HL-60/S4 (cell line): ENCODE results near the gene ME2.
"Not testable (repeated sequence)": the region's sequence is repeated elsewhere in the genome, so short reads cannot be mapped to it uniquely, and the experiment has no call there.

Experiments used
- in situ Hi-C: fragments of 300-500 bp; cut with MboI; formaldehyde crosslinking; loops from 2 replicates; pipeline ENCODE4 v1.14.3; 2022; ENCODE audit warnings: low sequenced_read_pairs

ME2 gene

DNA sequence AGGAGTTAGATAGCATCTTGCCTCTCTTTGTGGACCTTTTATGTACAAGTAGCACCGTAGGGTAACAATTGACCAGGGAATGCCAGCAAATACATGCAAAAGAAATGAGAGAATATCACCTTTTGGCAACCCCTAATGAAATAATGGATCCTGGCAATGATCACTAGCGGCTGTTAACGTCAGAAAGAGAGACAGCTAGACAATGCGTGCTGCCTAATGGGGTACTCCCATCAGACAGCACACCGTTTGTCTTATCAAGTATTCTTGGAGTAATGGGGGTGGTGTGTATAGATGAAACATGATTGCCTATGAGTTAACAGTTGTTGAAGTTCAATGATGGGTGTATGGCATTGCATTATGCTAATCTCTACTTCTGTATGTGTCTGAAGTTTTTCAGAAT lies 90.5 kb downstream of the ME2 start:
- in situ Hi-C loops = no loop called here

DNA sequence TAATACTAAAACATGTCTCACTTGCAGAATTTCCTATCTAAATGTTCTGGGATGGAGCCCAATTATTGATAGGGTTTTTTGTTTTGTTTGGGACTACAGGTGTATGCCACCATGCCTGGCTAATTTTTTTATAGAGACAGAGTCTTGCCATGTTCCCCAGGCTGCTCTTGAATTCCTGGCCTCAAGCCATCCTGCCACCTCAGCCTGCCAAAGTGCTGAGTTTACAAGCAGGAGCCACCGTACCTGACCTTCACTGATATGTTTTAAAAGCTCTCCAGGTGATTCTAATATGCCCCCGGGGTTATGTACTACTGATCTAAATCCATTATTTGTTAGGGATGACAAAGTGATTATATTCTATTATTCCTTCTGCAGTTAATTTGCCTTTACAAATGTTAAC lies 91.1 kb downstream of the ME2 start:
- in situ Hi-C loops = no loop called here

DNA sequence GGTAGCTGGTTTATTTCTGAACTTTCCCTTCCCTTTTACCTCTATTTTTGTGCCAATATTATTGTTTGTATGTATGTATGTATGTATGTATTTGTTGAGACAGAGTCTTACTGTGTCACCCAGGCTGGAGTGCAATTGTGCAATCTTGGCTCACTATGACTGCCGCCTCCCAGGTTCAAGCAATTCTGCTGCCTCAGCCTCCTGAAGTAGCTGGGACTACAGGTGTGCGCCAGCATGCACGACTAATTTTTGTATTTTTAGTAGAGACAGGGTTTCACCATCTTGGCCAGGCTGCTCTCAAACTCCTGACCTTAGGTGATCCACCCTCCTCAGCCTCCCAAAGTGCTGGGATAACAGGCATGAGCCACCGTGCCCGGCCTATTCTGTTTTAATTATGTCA lies 93.5 kb downstream of the ME2 start:
- in situ Hi-C loops = not testable (repeated sequence)

DNA sequence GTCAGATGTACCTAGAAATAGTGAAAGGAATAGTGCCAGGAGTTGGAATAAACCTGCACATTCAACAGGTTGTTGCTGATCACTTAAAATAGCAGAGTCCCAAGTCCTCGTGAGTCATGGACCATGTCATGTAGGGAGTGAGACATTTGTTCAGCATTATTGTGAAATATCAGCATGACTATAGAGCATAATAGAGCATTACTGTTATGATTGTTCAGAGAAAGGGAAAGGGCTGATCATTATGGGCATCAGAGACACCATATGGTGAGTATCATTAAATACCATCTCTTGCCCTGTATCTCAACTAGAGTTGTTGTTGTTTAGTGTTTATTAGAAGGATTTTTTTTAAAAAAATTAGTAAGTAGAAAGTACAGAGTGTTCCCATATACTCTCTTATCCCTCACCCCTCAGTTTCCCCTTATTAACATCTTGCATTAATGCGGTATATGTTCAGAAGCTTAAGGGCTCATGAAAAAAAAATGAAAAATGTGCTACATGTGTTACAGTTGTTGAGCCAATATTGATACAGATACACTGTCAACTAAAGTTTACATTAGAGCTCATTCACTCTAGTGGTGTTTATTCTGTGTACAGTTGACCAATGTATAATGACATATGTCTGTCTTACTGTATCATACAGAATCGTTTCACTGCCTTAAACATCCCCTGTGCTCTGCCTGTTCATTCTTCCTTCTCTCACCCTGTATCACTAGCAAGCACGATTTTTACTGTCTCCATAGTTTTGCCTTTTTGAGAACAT lies 94.6 kb downstream of the ME2 start:
- in situ Hi-C loops = no loop called here

DNA sequence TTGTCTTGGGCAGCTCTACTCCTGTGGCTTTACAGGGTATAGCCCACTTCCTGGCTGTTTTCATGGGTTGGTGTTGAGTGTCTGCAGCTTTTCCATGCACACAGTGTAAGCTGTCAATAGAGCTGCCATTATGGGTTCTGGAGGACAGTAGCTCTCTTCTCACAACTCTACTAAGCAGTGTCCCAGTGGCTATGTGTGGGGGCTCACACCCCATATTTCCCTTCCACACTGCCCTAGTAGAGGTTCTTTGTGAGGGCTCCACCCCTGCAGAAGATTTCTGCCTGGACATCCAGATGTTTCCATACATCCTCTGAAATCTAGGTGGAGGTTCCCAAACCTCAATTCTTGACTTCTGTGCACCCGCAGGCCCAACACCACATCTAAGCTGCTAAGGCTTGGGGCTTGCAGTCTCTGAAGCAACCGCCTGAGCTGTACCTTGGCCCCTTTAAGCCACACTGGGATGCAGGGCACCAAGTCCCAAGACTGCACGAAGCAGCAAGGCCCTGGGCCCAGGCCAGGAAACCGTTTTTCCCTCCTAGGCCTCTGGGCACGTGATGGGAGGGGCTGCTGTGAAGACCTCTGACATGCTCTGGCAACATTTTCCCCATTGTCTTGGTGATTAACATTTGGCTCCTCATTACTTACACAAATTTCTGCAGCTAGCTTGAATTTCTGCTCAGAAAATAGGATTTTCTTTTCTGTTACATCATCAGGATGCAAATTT lies 98.3 kb downstream of the ME2 start:
- in situ Hi-C loops = no loop called here

DNA sequence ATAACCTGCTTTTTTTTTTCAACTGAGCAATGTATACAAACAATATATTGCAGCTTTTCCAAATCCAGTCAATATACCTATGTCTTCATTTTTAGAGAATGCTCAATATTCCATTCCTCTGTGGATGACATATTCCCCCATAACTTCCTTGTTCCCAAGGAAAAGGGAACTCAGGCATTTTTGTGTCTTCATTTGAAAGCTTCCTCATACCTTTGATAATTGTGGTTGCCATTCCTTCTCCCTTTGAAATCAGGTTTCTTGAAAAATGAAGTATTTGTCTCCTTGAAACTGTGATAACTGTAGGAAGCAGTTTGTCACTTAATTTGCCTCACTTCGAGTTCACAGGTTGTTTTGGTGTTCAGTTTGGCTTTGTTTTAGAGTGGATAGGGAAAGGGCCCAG lies 102.5 kb downstream of the ME2 start:
- in situ Hi-C loops = no loop called here

DNA sequence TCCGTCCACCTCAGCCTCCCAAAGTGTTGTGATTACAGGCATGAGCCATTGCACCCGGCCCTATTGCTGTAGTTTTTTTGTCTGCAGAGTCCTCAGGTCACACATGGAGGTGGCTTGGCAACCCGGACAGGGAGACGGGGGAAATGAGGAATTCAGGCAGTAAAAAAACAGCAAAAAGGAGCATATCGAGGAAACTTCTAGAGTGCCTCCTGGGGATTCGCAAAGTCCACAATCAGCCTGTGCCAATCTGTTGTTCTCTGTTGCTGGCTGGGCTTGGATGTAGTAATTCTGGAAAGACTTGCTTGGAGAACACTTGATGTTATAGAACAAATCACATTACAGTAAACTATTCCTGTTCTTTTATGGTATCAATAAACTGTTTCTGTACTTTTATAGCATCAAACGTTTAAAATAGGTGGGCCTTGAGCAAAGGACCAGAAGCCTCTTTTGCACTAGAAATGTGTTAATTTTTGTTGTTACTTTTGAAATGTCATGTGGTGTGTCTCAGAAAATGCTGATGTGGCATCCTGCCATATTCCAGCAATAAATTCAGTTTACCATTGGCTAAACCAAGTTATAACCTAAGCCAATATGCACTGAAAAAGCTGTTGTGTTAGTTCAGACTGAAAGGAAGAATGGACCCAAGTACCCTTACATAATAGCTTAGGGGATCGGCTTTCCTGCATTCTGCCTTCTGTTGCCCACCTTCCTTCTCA lies 103.3 kb downstream of the ME2 start:
- in situ Hi-C loops = no loop called here

DNA sequence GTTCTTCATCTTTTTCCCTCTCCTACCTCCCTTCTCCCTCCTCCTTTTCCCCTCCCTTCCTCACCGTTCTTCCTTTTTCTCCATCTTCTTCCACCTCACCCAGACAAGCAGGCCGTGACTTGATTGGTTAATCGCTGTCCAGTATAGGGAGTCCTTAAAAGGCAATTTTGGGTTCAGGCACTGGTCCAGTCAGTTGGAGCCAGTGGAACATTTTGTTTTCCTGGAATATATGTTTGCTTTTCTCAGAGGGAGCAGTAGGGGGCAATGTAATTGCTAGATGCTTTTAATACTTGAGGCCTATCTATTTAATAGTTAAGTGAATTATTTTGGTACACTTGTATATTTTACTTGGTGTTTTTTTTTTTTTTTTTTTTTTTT lies 103.9 kb downstream of the ME2 start:
- in situ Hi-C loops = no loop called here

DNA sequence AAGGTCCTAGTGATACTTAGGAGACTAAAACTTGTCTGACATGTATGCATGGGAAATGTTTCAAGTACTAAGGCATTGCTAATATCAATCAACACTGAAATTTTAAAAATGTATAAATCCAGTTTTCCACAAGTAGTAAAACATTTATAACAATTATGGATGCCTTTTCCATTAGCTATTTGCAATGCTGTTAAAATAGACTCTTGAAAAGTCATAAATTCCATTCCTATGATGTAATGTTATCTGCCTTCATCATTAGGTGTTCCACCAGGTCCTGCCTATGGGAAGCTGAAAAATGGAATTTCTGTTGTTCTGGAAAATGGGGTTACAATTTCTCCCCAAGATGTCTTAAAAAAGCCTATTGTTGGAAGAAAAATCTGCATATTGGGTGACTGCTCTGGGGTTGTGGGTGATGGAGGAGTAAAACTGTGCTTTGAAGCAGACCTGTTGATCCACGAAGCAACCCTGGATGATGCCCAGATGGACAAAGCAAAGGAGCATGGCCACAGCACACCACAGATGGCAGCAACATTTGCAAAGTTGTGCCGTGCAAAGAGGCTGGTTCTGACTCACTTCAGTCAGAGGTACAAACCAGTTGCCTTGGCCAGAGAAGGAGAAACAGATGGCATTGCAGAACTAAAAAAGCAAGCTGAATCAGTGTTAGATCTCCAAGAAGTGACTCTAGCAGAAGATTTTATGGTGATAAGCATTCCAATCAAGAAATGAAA lies 107.6 kb downstream of the ME2 start:
- in situ Hi-C loops = no loop called here

DNA sequence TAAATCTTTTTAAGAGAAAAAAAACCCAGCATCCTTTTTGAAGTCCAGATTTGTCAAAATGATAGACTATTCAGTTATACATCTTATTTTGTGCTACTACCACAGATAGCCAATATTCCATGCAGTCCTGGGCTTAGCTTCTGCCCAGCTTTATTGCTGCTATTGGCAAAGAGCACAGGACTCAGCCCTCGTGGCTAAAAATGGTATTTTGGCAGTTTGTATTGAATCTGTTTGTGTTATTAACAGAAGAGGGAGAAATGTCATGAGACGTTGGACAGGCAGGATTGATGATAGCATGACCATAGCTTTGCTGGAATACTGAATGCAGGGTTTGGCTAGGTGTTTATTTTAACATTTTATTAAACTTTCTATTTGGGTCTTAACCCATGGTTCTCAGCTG lies 108.3 kb downstream of the ME2 start:
- in situ Hi-C loops = no loop called here

DNA sequence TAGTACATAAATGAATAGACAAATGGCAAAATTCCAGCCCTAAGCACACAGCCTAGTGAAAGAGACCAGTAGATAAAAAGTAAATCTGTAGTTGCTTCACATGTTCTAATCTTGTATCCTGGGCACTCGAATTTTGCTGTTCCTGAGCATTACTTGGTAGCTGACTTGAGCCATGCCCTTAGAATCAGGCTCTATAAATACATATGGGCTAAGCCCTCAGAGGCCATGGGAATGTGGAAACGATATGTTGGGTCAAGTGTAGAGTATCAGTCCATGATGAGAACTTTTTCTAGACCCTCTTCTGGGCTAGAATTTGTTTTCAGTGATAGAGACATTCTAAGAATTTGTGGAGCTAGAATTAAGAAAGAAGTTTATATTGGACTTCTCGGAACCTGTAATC lies 110.8 kb downstream of the ME2 start:
- in situ Hi-C loops = no loop called here

DNA sequence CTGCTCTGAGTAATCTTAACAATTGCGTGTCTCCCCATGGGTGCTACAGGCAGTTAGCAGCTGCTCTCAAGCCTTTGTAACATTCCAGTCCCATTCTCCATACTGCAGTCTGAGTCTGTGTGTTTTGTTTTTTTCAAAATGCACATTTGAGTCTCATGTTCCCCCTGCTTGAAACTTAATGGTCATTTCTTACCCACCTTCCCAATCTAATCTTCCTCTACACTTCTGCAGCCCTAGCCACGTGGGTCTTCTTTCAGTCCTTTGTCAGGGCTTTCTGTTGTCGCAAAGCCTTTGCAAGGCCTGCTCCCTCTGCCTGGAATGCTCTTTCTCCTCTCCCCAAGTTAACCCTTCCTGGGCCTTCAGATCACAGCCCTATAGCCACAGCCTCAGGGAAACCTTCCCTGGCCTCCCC lies 113.4 kb downstream of the ME2 start:
- in situ Hi-C loops = no loop called here

DNA sequence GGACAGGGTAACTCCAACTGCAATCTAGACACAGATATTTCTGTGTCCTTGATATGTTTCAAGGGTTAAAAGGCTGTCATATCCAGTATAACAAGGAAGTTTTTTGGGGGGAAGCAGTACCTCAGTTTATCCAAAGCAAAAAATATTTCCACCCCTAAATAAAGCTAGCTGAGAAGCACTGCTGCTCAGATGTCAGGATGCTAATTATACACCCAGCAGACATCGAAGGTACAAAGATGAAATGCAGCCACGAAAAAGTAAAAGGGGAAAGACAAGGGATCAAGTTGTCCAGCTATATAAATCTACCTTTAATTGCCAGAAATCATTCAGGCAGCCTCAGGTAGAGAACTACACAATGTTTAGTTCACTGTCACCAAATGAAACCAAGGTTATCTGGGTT lies 115.1 kb downstream of the ME2 start:
- in situ Hi-C loops = no loop called here

DNA sequence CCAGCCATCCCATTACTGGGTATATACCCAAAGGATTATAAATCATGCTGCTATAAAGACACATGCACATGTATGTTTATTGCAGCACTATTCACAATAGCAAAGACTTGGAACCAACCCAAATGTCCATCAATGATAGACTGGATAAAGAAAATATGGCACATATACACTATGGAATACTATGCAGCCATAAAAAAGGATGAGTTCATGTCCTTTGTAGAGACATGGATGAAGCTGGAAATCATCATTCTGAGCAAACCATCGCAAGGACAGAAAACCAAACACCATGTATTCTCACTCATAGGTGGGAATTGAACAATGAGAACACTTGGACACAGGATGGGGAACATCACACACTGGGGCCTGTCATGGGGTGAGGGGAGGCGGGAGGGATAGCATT lies 124.3 kb downstream of the ME2 start:
- in situ Hi-C loops = not testable (repeated sequence)
